Fibroblast of skin of left quadriceps (primary cell): ENCODE data around the gene SUN5.
"Not testable (repeated sequence)": the region's sequence is repeated elsewhere in the genome, so short reads cannot be mapped to it uniquely, and the experiment has no call there.

Source experiments
- DNase-seq, 2 experiments: peaks; one replicate each; pipeline ENCODE4 v3.0.0-alpha.2; 2013; ENCODE audit warnings: low read depth in 2 of 2

The SUN5 gene

DNA sequence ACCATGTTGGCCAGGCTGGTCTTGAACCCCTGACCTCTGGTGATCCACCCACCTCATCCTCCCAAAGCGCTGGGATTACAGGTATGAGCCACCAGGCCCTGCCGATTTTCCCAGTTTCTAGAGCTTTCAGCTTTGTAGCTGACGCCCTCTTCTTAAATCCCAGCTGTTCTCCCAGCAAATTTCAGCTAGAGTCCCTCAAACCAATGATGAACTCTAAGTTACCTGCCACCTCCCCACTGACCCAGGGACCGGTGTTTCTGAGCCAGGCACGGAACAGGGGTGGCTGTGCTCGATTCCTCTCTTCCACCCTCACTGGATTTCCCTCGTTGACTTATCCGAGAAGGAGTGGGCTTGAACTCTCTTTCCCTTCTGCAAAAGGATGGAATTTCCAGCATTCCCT lies 39.1 kb downstream of the SUN5 start:
- no peak for DNase-seq

DNA sequence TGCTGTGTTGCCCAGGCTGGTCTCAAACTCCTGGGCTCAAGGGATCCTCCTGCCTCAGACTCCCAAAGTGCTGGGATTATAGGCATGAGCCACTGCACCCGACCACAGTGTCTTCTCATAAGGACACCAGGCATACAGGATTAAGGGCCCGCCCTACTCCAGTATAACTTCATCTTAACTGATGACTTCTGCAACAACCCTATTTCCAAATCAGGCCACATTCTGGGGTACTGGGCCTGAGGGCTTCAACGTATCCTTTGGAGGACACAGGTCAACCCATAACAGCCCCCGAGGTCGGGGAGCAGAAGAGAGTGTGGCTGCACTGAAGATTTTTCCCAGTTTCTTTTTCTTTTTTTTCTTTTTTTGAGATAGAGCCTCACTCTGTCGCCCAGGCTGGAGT lies 39.7 kb downstream of the SUN5 start:
- no peak for DNase-seq

DNA sequence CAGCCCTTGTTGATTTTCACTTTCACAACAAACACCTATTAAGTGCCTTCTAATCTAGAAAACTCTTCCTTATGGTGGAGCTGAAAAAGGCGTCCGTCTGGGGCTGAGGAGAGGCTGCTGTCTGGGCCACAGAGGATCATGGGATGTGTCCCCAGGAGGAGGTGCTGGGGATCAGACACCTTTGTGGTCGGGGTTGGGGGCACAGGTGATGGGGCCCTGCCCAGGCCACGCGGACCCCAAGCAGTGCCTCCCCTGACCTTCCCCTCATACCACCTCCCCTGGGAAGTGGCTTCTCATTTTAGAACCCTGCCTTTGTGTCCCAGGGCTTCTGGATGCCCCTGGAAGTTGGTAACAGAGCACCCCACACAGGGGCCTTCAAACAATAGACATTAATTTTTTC lies 41.1 kb downstream of the SUN5 start:
- DNase-seq, result no peak

DNA sequence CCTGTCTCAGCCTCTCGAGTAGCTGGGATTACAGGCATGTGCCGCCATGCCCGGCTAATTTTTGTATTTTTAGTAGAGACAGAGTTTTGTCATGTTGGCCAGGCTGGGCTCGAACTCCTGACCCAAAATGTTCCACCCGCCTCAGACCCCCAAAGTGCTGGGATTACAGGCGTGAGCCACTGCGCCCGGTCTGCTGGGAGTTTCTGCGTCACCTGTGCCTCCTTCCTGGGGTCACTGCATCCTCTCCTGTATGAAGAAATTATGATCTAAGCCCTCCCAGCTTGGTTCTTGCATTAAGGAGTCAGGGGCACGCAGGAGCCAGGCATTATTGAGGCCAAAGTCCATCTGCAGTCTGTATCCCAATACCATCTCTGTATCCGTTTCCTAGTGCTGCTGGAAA lies 41.6 kb downstream of the SUN5 start:
- DNase-seq, result not testable (repeated sequence)

DNA sequence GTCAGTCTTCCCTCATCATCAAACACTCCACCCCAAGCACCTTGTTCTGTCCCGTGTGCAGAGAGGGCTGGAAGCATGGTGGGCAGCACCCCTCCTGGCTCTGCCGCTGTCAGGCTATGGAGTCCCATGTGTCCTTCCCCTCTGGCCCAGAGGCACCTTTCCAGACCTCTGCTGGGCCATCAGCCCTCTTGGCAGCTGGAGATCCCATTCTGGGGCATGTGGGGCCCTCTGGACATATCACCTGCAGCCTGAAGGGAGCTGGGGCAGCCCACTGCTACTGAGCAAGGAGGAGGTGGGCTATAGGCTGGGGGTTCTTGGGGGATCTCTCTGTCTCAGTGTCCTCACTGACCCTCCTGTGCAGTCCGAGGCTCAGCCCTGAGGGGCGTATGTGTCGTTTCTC lies 42.2 kb downstream of the SUN5 start:
- DNase-seq, result no peak

DNA sequence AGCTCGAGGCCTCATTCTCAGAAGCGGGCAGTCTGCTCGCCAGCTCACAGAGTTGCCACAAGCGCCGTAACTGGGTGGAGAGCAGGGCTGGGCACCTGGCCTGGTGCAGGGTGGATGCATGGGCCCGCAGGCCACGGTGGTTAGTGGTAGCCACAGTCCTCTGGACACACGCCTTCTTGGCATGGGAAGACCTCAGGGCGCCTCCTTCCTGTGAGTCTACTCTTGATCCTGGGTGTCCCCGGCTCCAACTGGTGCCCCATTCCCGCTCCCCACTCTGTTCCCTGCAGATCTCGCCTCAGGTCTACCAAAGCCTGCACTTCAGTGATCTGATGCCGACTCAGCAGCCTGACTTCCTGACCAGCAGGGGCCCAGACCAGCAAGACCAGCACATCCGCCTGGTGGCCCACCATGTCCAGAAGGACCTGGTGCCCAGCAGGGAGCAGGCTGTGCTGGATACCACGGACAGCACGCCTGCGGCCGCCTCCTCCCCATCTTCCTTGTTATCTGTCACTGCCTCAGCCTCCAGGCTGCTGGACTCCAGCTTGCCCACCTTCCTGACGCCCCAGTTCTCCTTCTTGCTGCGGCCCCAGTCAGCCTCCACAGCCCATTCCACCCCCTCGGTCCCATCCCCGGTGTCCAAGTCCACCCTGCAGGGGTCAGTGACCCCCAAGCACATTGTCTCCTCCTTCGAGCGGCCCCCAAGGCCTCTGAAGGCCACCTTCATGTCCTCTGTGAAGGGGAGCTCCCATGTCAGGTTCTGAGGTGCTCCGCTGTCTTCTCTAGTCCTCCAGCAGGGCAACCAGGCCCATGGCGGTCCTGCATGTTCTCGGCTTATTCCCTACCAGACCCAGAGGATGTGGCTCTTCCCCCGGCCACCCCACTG lies 43.1 kb downstream of the SUN5 start:
- no peak for DNase-seq

DNA sequence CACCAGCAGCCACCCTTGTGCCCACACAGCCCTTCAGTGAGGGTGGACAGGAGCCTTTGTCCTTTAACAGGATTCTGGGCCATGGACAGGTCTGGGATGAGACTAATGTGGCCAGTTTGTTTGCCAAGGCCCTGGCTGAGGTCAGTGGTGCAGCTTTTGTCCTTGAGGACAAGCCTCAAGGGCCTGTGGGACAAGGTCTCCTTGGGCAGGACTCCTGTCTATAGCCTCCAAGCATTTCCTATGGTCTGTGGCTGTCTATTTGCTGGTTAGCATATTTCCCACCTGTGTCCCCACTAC lies 44.1 kb downstream of the SUN5 start:
- no peak for DNase-seq

DNA sequence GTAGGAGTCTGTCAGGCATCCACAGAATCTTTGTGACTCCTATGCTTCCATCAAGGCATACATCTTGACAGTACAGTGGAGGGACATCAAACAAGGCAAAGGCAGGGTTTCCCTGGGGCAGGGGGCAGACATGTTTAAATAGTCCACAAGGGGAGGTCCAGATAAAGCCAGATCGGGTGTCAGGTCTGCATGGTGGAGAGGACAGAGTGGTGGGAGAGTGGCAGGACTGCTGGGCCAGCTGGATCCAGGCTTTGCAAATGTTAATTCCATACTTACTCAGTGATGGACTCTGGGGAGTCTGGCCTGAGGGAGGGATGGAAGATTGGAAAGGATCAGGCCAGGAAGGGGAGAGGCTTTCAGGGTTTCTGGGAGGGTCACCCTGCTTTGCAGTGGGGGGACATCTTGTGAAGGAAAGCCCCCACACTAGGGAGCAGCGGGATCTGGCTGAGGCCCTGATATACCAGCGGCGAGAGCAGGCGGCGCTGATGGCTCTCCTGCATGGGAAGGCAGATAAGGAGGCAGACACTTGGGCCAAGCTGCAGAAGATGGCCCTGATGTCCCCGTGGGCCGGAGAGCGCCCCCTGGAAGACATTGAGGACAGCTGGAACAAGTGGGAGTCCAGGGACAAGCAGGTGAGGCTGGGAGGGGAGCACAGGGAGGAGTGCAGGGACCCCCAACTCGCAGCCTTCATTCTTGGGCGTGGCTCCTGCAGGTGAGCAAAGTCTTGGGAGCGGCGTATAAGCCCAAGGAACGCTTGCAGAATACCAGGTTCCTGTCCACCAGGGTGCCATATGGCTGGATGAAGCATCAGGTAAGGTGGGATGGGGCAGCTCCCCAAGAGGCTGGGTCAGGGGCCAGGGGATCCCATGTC lies 44.6 kb downstream of the SUN5 start:
- no peak for DNase-seq

DNA sequence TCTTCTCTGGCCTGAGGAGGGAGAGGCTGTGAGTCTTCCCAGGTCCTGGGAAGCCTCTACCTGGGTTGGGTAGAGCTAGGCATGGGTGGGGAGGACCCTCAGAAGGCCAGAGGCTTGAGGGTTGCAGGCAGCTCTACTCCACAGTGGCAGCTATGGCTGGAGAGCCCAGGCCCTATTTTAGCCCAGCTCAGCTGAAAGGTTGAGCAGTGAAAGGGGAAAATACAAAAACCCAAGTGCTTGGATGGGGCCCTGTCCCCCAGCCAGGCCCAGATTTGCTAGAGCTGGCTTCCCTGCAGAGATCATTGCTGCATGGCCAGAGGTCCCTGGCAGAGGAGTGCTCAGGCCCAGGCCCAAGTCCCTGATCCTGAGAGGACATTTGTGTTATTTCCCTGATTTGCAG lies 45.7 kb downstream of the SUN5 start:
- no peak for DNase-seq

DNA sequence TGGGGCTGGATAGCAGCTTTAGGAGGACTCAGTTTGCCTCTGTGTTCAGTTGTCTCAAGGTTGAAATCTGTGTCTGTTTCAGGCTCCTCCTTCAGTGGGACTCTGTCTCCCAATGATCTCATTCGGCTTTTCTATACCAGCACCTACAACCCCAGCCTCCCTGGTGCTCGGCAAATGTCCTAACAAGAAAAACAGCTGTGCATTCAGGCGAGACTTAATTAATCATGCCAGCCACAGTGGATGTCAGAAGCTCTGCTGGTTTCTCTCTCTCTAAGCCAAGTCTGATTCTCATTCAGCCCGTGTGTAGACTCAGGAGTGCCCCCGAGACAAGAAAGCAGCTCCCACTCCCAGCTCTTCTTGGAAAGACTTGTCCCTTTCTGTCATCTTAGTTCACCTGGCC lies 46.8 kb downstream of the SUN5 start:
- no peak for DNase-seq

DNA sequence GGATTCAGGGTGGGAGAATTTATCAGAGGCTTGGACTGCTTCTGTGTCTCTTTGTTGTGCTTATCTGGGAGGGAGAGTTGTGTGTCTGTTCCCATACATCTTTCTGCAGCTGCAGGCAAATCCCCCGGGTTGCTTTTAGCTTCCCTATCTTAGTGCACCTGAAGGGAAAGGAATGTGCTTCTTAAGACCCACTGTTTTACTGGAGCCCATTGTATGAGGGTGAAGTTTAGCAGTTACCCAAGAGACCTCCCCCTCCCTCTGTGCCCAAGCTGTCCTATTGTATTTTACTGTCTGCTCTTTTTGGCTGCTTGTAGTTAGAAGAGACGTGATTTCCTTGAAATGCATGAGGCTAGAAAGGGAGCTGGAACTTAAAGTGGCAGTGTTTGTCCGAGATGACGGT lies 53.7 kb downstream of the SUN5 start:
- DNase-seq, result not testable (repeated sequence)

DNA sequence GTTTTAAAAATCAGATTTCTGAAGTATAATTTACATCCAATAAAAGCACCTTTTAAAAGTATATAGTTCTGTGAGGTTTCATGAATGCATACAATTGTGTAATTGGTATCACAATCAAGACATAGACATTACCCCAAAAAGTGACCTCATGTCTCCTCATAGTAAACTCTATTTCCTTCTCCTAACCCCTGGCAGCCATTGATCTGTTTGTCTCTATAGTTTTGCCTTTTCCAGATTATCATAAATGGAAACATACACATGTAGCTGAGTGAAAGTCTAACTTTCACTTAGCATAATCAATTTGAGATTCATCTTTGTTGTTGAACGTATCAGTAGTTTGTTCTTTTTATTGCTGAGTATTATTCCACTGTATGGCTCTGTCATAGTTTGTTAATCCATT lies 57.6 kb downstream of the SUN5 start:
- DNase-seq, result no peak

DNA sequence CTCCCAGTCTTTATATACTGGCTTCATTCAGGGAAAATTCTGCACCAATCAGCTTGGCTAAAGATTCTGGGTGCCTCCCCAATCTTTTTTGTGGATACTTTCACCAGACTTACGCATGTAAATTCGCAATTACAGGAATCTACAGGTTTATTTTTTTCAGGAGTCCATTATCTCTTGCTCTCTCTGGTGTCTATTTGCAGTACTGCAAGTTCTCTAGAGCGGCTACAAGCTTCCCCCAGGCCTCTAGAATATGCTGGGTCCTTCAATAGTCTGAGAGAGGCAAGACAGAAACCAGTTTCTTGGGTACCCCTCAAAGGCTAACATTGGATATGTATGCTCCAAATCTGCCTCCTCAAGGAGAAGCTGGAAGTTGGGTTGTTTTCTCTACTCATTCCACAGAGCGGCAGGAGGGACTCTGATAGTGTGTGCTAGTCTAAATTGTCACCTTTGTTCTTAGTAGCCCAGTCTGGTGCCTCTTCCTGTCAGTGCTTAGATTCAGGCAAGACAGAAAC lies 58.5 kb downstream of the SUN5 start:
- peak in 1 of 2 experiments; percentile 7 for DNase-seq

DNA sequence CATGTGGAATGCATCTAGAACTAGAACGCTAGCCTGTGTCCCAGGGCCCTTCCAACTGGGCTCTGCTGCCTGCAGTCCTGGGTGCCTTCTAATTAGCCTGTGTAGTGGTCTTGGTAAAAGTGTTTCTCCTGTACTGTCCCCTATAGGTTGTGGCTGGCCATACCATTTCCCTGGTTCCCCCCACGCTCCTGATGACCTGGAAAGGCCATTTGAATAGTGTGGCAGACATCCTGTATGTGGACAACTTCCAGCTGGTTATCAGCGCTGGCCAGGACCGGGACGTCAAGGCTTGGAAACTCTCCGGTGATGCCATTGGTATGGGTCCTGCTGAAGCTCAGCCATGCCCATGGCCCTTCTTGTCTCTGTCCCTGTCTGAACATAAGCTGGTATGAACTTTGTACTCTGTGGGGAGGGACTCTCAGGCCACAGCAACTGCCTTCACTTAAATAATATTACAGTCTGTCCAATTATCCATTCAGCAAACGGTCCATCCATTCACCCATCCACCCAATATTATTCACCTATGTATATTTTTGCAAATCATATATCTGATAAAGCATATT lies 60.7 kb downstream of the SUN5 start:
- no peak for DNase-seq

DNA sequence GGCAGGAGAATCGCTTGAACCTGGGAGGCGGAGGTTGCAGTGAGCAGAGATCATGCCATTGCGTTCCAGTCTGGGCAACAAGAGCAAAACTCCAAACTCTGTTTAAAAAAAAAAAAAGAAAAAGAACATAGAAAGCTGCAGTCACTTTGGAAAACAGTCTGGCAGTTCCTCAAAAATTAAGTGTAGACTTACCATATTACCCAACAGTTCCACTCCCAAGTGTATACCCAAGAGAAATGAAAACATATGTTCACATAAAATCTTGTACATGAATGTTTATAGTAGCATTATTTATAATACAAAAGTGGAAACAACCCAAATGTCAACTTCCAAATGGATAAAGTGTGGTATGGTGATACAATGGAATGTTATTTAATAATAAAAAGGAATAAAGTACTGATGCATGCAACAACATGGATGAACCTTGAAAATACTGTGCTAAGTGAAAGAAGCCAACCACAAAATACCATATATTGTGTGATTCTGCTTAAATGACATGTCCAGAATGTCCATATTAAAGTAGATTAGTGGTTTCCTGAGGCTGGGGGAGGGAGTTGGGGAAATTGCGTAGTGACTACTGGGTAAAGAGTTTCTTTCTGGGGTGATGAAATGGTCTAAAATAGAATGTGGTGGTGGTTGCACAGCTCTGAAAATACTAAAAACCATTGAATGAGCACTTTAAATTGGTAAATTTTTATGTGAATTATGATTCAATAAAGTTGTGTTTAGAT lies 62.9 kb downstream of the SUN5 start:
- DNase-seq, result peak; percentile 22 to 41

DNA sequence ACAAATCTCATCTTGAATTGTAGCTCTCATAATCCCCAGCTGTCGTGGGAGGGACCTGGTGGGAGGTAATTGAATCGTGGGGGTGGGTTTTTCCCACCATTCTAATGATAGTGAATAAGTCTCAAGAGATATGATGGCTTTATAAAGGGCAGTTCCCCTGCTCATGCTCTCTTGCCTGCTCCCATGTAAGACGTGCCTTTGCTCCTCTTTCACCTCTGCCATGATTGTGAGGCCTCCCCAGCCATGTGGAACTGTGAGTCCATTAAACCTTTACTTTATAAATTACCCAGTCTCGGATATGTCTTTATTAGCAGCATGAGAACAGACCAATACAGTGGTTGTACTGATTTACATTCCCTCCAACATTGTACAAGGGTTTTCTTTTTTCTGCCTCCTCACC lies 69.7 kb downstream of the SUN5 start:
- DNase-seq, result no peak
